Keratinocyte (primary cell): ENCODE results near the gene DEDD2. TPM values are rescaled to one million over a fixed set of nuclear protein-coding genes. Genes with fewer than 3 reads are reported as not detected.

Experiments
- DNase-seq: peaks from one replicate; pipeline ENCODE4 v3.0.0-alpha.2; 2011; ENCODE audit warnings: low read depth, missing footprints, low spot score
- FAIRE-seq: peaks from 2 replicates; lab custom pipeline; 2011; peaks lifted over from hg19 to GRCh38; lab: Jason Lieb, UNC
- H2AFZ ChIP-seq: 2 replicates; pipeline ENCODE4 v1.6.0; 2012; ENCODE audit warnings: low read length, control low read depth, inconsistent platforms; ENCODE audit not compliant: control insufficient read depth
- H3K27ac ChIP-seq: 2 replicates; pipeline ENCODE4 v1.5.1; 2011; ENCODE audit warnings: low read length; ENCODE audit not compliant: control insufficient read depth, insufficient read depth
- H3K27me3 ChIP-seq: 3 replicates; pipeline ENCODE4 v1.6.0; 2011; ENCODE audit warnings: low read length; ENCODE audit not compliant: control insufficient read depth, insufficient read depth; ENCODE audit errors: extremely low read depth
- H3K36me3 ChIP-seq, 2 experiments: 2 replicates in 1 of 2; 3 replicates in 1 of 2; pipeline ENCODE4 v1.5.1; 2011; ENCODE audit warnings: low read length in 2 of 2, mild to moderate bottlenecking in 1 of 2; ENCODE audit not compliant: control insufficient read depth in 2 of 2, insufficient read depth in 2 of 2; ENCODE audit errors: extremely low read depth in 1 of 2
- H3K4me1 ChIP-seq: 3 replicates; pipeline ENCODE4 v1.5.1; 2011; ENCODE audit warnings: low read length; ENCODE audit not compliant: control insufficient read depth, insufficient read depth; ENCODE audit errors: extremely low read depth
- H3K4me2 ChIP-seq: 3 replicates; pipeline ENCODE4 v1.6.0; 2011; ENCODE audit warnings: low read depth, low read length; ENCODE audit not compliant: control insufficient read depth, insufficient read depth; ENCODE audit errors: extremely low read depth
- H3K4me3 ChIP-seq, 3 experiments: fragments of 200-600 bp in 1 of 3; sonication (generic) in 1 of 3; 2 replicates in 2 of 3; 3 replicates in 1 of 3; pipeline ENCODE4 v1.5.1; 2011 to 2016; ENCODE audit warnings: low read length in 3 of 3, mild to moderate bottlenecking in 3 of 3, control low read depth in 2 of 3, inconsistent platforms in 1 of 3, low read depth in 1 of 3, mixed read lengths in 1 of 3, mixed run types in 1 of 3, moderate library complexity in 1 of 3; ENCODE audit not compliant: control insufficient read depth in 2 of 3, insufficient read depth in 2 of 3; ENCODE audit errors: extremely low read depth in 1 of 3
- H3K79me2 ChIP-seq: 2 replicates; pipeline ENCODE4 v1.6.0; 2012; ENCODE audit warnings: low read length; ENCODE audit not compliant: control insufficient read depth, insufficient read depth
- H3K9ac ChIP-seq: 3 replicates; pipeline ENCODE4 v1.6.0; 2011; ENCODE audit warnings: low read length; ENCODE audit not compliant: control insufficient read depth, insufficient read depth; ENCODE audit errors: extremely low read depth
- H3K9me1 ChIP-seq: 3 replicates; pipeline ENCODE4 v1.6.0; 2011; ENCODE audit warnings: low read length; ENCODE audit not compliant: control insufficient read depth, insufficient read depth; ENCODE audit errors: extremely low read depth
- H3K9me3 ChIP-seq: 2 replicates; pipeline ENCODE4 v1.5.1; 2012; ENCODE audit warnings: low read depth, low read length; ENCODE audit not compliant: control insufficient read depth
- H4K20me1 ChIP-seq: 3 replicates; pipeline ENCODE4 v1.6.0; 2011; ENCODE audit warnings: low read length; ENCODE audit not compliant: control insufficient read depth, insufficient read depth; ENCODE audit errors: extremely low read depth
- CTCF ChIP-seq, 3 experiments: IDR thresholded peaks in 1 of 3; conservative IDR thresholded peaks in 1 of 3; optimal IDR thresholded peaks in 1 of 3; 2 replicates in 2 of 3; 3 replicates in 1 of 3; pipeline versions ENCODE3 to v1.5.1; 2011; ENCODE audit warnings: low read length in 3 of 3, mild to moderate bottlenecking in 3 of 3, moderate library complexity in 2 of 3, control low read depth in 1 of 3, inconsistent platforms in 1 of 3; ENCODE audit not compliant: insufficient read depth in 2 of 3; ENCODE audit errors: extremely low read depth in 1 of 3
- EZH2 ChIP-seq: IDR thresholded peaks from one replicate; pipeline ENCODE4 v1.6.1; 2012; ENCODE audit warnings: inconsistent platforms, mild to moderate bottlenecking, low read length, moderate library complexity
- dilution Hi-C: fragments of 300-500 bp; cut with MboI; formaldehyde crosslinking; loops from one replicate; pipeline ENCODE4 v1.7.0; 2020; ENCODE audit warnings: low sequenced_read_pairs; ENCODE audit not compliant: extremely low pct_ligation_motif_present
- polyA plus RNA-seq, 5 experiments: library from polyadenylated mRNA; depleted of rRNA in 3 of 5; stranded (reverse) in 3 of 5; stranded (forward) in 1 of 5; unstranded in 1 of 5; fragments of >200 nt; gene quantifications; 1 replicate in 1 of 5; 2 replicates in 3 of 5; 3 replicates in 1 of 5; pipeline versions ENCODE4 v1.2.1 to v1.2.3, GENCODE V29; 2011 to 2012; ENCODE audit warnings: missing spikeins in 2 of 5, low read depth in 1 of 5, low replicate concordance in 1 of 5

Gene DEDD2
- polyA plus RNA-seq, 1 donor (not counting 4 experiments of a cell fraction or from before 2014, with no cell fraction given), result 20.8 TPM

GRCh38 chr19:42246922-42247639 is 29.6 kb upstream of the DEDD2 start:
- no peaks in the 10 kb centered on the region for H3K9me1 ChIP-seq
- H2AFZ ChIP-seq, result no peak overlapping the region
- dilution Hi-C loops, result no loop called here
- H3K9me3 ChIP-seq, result no peaks in the 10 kb centered on the region
- H3K79me2 ChIP-seq, result peaks cover 36% of the 10 kb centered on the region
- no peaks in the 10 kb centered on the region for H3K27me3 ChIP-seq
- peaks cover 33% of the 10 kb centered on the region for H3K4me1 ChIP-seq
- H3K4me2 ChIP-seq, result no peak overlapping the region
- no peak for DNase-seq
- no peak for TF ChIP-seq EZH2
- no peak for TF ChIP-seq CTCF (optimal IDR thresholded peaks at IDR 0.05 in 1 of 3, IDR thresholded peaks at IDR 0.05 in 1 of 3, conservative IDR thresholded peaks at IDR 0.05 in 1 of 3; ENCODE audit: extremely low read depth in 1 of 3, insufficient read depth in 2 of 3, low read length in 3 of 3)
- H4K20me1 ChIP-seq, result peaks cover 29% of the 10 kb centered on the region
- no peak overlapping the region for H3K9ac ChIP-seq
- peak overlapping the region; percentile 30 for H3K27ac ChIP-seq
- peak; percentile 36 for FAIRE-seq
- peaks cover 17 to 28% of the 10 kb centered on the region in 2 experiments for H3K36me3 ChIP-seq
- no peak overlapping the region for H3K4me3 ChIP-seq

GRCh38 chr19:42246143-42246921 is 28.9 kb upstream of the DEDD2 start:
- H3K27me3 ChIP-seq, result no peaks in the 10 kb centered on the region
- peak overlapping the region; percentile 30 for H3K27ac ChIP-seq
- DNase-seq, result no peak
- peaks cover 28% of the 10 kb centered on the region for H3K4me1 ChIP-seq
- H2AFZ ChIP-seq, result no peak overlapping the region
- dilution Hi-C loops, result no loop called here
- H3K36me3 ChIP-seq, result peaks cover 17 to 28% of the 10 kb centered on the region in 2 experiments
- no peaks in the 10 kb centered on the region for H3K9me1 ChIP-seq
- H3K9ac ChIP-seq, result no peak overlapping the region
- H3K79me2 ChIP-seq, result peaks cover 36% of the 10 kb centered on the region
- TF ChIP-seq CTCF (optimal IDR thresholded peaks at IDR 0.05 in 1 of 3, IDR thresholded peaks at IDR 0.05 in 1 of 3, conservative IDR thresholded peaks at IDR 0.05 in 1 of 3; ENCODE audit: extremely low read depth in 1 of 3, insufficient read depth in 2 of 3, low read length in 3 of 3) (peak; percentile 81 to 83 (median 81)), EZH2 (no peak)
- peaks cover 22% of the 10 kb centered on the region for H4K20me1 ChIP-seq
- no peak overlapping the region for H3K4me3 ChIP-seq
- H3K4me2 ChIP-seq, result no peak overlapping the region
- H3K9me3 ChIP-seq, result no peaks in the 10 kb centered on the region
- FAIRE-seq, result peak; percentile 34
